Measurements from ENCODE around the gene GMIP.

DNA sequence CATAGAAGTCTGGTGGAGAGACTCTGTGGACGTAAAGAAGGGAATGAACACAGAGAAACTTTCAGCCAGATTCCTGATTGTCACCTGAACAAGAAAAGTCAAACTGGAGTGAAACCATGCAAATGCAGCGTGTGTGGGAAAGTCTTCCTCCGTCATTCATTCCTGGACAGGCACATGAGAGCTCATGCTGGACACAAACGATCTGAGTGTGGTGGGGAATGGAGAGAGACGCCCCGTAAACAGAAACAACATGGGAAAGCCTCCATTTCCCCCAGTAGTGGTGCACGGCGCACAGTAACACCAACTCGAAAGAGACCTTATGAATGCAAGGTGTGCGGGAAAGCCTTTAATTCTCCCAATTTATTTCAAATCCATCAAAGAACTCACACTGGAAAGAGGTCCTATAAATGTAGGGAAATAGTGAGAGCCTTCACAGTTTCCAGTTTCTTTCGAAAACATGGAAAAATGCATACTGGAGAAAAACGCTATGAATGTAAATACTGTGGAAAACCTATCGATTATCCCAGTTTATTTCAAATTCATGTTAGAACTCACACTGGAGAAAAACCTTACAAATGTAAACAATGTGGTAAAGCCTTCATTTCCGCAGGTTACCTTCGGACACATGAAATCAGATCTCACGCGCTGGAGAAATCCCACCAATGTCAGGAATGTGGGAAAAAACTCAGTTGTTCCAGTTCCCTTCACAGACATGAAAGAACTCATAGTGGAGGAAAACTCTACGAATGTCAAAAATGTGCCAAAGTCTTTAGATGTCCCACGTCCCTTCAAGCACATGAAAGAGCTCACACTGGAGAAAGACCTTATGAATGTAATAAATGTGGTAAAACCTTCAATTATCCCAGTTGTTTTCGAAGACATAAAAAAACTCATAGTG is 36.0 kb upstream of the GMIP start:
- TF ChIP-seq, protein P1, sequence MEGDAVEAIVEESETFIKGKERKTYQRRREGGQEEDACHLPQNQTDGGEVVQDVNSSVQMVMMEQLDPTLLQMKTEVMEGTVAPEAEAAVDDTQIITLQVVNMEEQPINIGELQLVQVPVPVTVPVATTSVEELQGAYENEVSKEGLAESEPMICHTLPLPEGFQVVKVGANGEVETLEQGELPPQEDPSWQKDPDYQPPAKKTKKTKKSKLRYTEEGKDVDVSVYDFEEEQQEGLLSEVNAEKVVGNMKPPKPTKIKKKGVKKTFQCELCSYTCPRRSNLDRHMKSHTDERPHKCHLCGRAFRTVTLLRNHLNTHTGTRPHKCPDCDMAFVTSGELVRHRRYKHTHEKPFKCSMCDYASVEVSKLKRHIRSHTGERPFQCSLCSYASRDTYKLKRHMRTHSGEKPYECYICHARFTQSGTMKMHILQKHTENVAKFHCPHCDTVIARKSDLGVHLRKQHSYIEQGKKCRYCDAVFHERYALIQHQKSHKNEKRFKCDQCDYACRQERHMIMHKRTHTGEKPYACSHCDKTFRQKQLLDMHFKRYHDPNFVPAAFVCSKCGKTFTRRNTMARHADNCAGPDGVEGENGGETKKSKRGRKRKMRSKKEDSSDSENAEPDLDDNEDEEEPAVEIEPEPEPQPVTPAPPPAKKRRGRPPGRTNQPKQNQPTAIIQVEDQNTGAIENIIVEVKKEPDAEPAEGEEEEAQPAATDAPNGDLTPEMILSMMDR (IDR thresholded peaks at IDR 0.05): no peak
- no peak for TF ChIP-seq POLR2A (IDR thresholded peaks at IDR 0.05)

Measured in testis (tissue), 2 donors.